CD1c-positive myeloid dendritic cell (primary cell): ENCODE data around the gene PRKAR1B.

ENCODE experiments used
- DNase-seq: peaks from one replicate; pipeline ENCODE4 v3.0.0-alpha.2; 2016; ENCODE audit errors: extremely low spot score

The PRKAR1B gene

GRCh38 chr7:572416-573268, 154.4 kb downstream of the PRKAR1B start:
- DNase-seq = no peak

GRCh38 chr7:571718-572415, 155.2 kb downstream of the PRKAR1B start:
- DNase-seq = no peak

- no peak for DNase-seq
These were observed 155.9 kb downstream of the PRKAR1B start for GRCh38 chr7:571096-571717.

GRCh38 chr7:570801-571070, 156.3 kb downstream of the PRKAR1B start:
- DNase-seq = no peak

- no peak for DNase-seq
These were observed 156.9 kb downstream of the PRKAR1B start for GRCh38 chr7:569996-570800.

- no peak for DNase-seq
These were observed 157.8 kb downstream of the PRKAR1B start for GRCh38 chr7:569071-569855.

GRCh38 chr7:568031-568951, 158.8 kb downstream of the PRKAR1B start:
- no peak for DNase-seq

GRCh38 chr7:567305-567883, 159.7 kb downstream of the PRKAR1B start:
- no peak for DNase-seq

- no peak for DNase-seq
These were observed 161.0 kb downstream of the PRKAR1B start for GRCh38 chr7:566100-566499.

GRCh38 chr7:564176-564865, 162.8 kb downstream of the PRKAR1B start:
- no peak for DNase-seq

GRCh38 chr7:563629-564170, 163.4 kb downstream of the PRKAR1B start:
- DNase-seq = no peak

GRCh38 chr7:562789-563628, 164.1 kb downstream of the PRKAR1B start:
- DNase-seq = no peak

GRCh38 chr7:562374-562675, 164.8 kb downstream of the PRKAR1B start:
- DNase-seq = no peak

GRCh38 chr7:561631-562373, 165.3 kb downstream of the PRKAR1B start:
- DNase-seq = no peak

- no peak for DNase-seq
These were observed 166.0 kb downstream of the PRKAR1B start for GRCh38 chr7:560966-561630.

- no peak for DNase-seq
These were observed 167.7 kb downstream of the PRKAR1B start for GRCh38 chr7:559396-559705.

- no peak for DNase-seq
These were observed 169.6 kb downstream of the PRKAR1B start for GRCh38 chr7:557558-557881.
